Measurements from ENCODE around the gene DPYD.

Gene DPYD

DNA sequence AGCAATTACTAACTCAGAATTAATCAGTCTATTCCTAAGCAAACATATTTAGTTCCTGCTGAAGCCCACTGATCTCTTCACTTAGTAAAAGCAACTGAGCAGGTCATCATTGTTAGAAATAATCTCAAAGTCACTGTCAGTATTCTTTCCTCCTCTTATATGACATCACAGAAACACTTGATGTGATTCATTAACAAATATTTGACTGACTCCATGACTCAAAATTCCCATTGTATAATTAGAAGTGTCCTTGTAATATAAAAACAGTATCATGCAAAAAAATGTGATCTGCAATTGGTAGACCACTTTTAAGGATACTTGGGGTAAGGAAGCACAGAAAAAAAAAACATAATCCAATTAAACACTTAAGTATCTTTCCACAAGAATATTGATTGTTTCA, 194.4 kb downstream of the DPYD start:
- H3K9ac ChIP-seq (ENCODE audit: low read depth, low read length, poor library complexity, severe bottlenecking) = no peak overlapping the region
- no peaks in the 10 kb centered on the region for H3F3A ChIP-seq (ENCODE audit: low read depth)
- no peaks in the 10 kb centered on the region for H3K27me3 ChIP-seq (ENCODE audit: insufficient read depth, low read length, poor library complexity, severe bottlenecking)
- H2AFZ ChIP-seq (ENCODE audit: low read length) = no peak overlapping the region
- no peak overlapping the region for H3K4me2 ChIP-seq (ENCODE audit: low read depth, low read length, poor library complexity, severe bottlenecking)
- H3K4me1 ChIP-seq (ENCODE audit: insufficient read depth, low read length, poor library complexity, severe bottlenecking) = no peaks in the 10 kb centered on the region
- no peaks in the 10 kb centered on the region for H3K9me3 ChIP-seq (ENCODE audit: insufficient read depth, low read depth, low read length)
- H3K79me2 ChIP-seq (ENCODE audit: insufficient read depth, low read length) = no peaks in the 10 kb centered on the region
- no peaks in the 10 kb centered on the region for H3K36me3 ChIP-seq (ENCODE audit: insufficient read depth, low read length)
- no peak for TF ChIP-seq EZH2phosphoT487 (IDR thresholded peaks at IDR 0.05; ENCODE audit: borderline replicate concordance)
- TF ChIP-seq, protein P1, sequence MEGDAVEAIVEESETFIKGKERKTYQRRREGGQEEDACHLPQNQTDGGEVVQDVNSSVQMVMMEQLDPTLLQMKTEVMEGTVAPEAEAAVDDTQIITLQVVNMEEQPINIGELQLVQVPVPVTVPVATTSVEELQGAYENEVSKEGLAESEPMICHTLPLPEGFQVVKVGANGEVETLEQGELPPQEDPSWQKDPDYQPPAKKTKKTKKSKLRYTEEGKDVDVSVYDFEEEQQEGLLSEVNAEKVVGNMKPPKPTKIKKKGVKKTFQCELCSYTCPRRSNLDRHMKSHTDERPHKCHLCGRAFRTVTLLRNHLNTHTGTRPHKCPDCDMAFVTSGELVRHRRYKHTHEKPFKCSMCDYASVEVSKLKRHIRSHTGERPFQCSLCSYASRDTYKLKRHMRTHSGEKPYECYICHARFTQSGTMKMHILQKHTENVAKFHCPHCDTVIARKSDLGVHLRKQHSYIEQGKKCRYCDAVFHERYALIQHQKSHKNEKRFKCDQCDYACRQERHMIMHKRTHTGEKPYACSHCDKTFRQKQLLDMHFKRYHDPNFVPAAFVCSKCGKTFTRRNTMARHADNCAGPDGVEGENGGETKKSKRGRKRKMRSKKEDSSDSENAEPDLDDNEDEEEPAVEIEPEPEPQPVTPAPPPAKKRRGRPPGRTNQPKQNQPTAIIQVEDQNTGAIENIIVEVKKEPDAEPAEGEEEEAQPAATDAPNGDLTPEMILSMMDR (conservative IDR thresholded peaks at IDR 0.05; ENCODE audit: low read length) = no peak
- H3K9me2 ChIP-seq (replicated peaks; ENCODE audit: low read depth, low read length) = no peaks in the 10 kb centered on the region
- no peak overlapping the region for H3K4me3 ChIP-seq (ENCODE audit: low read length, poor library complexity, severe bottlenecking)
- H4K20me1 ChIP-seq (ENCODE audit: insufficient read depth, low read length, poor library complexity, severe bottlenecking) = no peaks in the 10 kb centered on the region

- H3K79me2 ChIP-seq (ENCODE audit: insufficient read depth, low read length) = no peaks in the 10 kb centered on the region
- H3K9ac ChIP-seq (ENCODE audit: low read depth, low read length, poor library complexity, severe bottlenecking) = no peak overlapping the region
These were observed 199.6 kb downstream of the DPYD start for GRCh38 chr1:97721221-97721620.

DNA sequence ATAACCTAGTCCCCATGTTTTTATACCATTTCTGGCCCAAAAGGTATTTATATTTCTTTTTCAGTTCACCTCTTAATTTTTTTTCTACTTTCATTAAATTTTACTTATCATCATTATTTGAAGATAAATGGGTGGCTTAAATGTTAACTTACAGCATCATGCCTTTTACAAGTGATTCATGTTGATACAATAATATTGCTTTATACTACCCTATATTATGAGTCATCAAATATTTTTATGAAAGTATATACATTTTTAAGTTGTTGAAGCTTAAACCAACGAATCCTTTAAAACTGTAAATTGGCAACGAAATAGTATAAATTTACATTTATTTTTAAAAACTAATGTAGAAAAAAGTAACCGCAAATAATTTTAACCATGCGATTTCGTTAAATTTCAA, 207.9 kb downstream of the DPYD start:
- H3K36me3 ChIP-seq (ENCODE audit: insufficient read depth, low read length) = peaks cover 14% of the 10 kb centered on the region; the same call in 1 of the 2 replicates
- H4K20me1 ChIP-seq (ENCODE audit: insufficient read depth, low read length, poor library complexity, severe bottlenecking) = no peaks in the 10 kb centered on the region
- no peak overlapping the region for H3K4me2 ChIP-seq (ENCODE audit: low read depth, low read length, poor library complexity, severe bottlenecking)
- H3K27me3 ChIP-seq (ENCODE audit: insufficient read depth, low read length, poor library complexity, severe bottlenecking) = no peaks in the 10 kb centered on the region
- no peaks in the 10 kb centered on the region; the same call in 1 of the 2 replicates for H3K9me2 ChIP-seq (replicated peaks; ENCODE audit: low read depth, low read length)
- 0 out of 2 replicates have a peak, but pooled peaks cover under 1% of the 10 kb centered on the region for H3K9me3 ChIP-seq (ENCODE audit: insufficient read depth, low read depth, low read length)
- H3K4me3 ChIP-seq (ENCODE audit: low read length, poor library complexity, severe bottlenecking) = no peak overlapping the region
- TF ChIP-seq EZH2phosphoT487 (IDR thresholded peaks at IDR 0.05; ENCODE audit: borderline replicate concordance) = no peak
- TF ChIP-seq, protein P1 (conservative IDR thresholded peaks at IDR 0.05; ENCODE audit: low read length) = no peak
- no peaks in the 10 kb centered on the region for H3K4me1 ChIP-seq (ENCODE audit: insufficient read depth, low read length, poor library complexity, severe bottlenecking)
- H2AFZ ChIP-seq (ENCODE audit: low read length) = no peak overlapping the region
- H3F3A ChIP-seq (ENCODE audit: low read depth) = no peaks in the 10 kb centered on the region
- H3K9ac ChIP-seq (ENCODE audit: low read depth, low read length, poor library complexity, severe bottlenecking) = no peak overlapping the region
- H3K79me2 ChIP-seq (ENCODE audit: insufficient read depth, low read length) = no peaks in the 10 kb centered on the region

More at GRCh38 chr1:97721221-97721620, 199.6 kb downstream of the DPYD start:
- TF ChIP-seq EZH2phosphoT487 (IDR thresholded peaks at IDR 0.05; ENCODE audit: borderline replicate concordance) = no peak
- TF ChIP-seq, protein P1 (conservative IDR thresholded peaks at IDR 0.05; ENCODE audit: low read length) = no peak
- Histone ChIP-seq H3K4me1 (ENCODE audit: insufficient read depth, low read length, poor library complexity, severe bottlenecking) (no peaks in the 10 kb centered on the region), H3F3A (ENCODE audit: low read depth) (no peaks in the 10 kb centered on the region), H3K9me2 (replicated peaks; ENCODE audit: low read depth, low read length) (no peaks in the 10 kb centered on the region), H2AFZ (ENCODE audit: low read length) (no peak overlapping the region), H4K20me1 (ENCODE audit: insufficient read depth, low read length, poor library complexity, severe bottlenecking) (no peaks in the 10 kb centered on the region), H3K9me3 (ENCODE audit: insufficient read depth, low read depth, low read length) (0 out of 2 replicates have a peak, but pooled peaks cover 2% of the 10 kb centered on the region), H3K4me2 (ENCODE audit: low read depth, low read length, poor library complexity, severe bottlenecking) (no peak overlapping the region), H3K27me3 (ENCODE audit: insufficient read depth, low read length, poor library complexity, severe bottlenecking) (no peaks in the 10 kb centered on the region), H3K4me3 (ENCODE audit: low read length, poor library complexity, severe bottlenecking) (no peak overlapping the region), H3K36me3 (ENCODE audit: insufficient read depth, low read length) (peaks cover 23% of the 10 kb centered on the region; the same call in 1 of the 2 replicates)

All from Loucy (cell line).